ENCODE results near the gene SRRM5.

- TF ChIP-seq, protein P1, sequence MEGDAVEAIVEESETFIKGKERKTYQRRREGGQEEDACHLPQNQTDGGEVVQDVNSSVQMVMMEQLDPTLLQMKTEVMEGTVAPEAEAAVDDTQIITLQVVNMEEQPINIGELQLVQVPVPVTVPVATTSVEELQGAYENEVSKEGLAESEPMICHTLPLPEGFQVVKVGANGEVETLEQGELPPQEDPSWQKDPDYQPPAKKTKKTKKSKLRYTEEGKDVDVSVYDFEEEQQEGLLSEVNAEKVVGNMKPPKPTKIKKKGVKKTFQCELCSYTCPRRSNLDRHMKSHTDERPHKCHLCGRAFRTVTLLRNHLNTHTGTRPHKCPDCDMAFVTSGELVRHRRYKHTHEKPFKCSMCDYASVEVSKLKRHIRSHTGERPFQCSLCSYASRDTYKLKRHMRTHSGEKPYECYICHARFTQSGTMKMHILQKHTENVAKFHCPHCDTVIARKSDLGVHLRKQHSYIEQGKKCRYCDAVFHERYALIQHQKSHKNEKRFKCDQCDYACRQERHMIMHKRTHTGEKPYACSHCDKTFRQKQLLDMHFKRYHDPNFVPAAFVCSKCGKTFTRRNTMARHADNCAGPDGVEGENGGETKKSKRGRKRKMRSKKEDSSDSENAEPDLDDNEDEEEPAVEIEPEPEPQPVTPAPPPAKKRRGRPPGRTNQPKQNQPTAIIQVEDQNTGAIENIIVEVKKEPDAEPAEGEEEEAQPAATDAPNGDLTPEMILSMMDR (IDR thresholded peaks at IDR 0.05; ENCODE audit: low read depth, low read length, poor library complexity, severe bottlenecking) = no peak
- TF ChIP-seq EZH2phosphoT487 (IDR thresholded peaks at IDR 0.05; ENCODE audit: borderline replicate concordance, low read length) = no peak
Observed at GRCh38 chr19:43641333-43641732, 29.4 kb downstream of the SRRM5 start.

All from DOHH2 (cell line).